Retinal pigment epithelial cell (primary cell): ENCODE measurements around the gene TRIM52.

Experiments used
- DNase-seq: peaks from one replicate; pipeline ENCODE4 v3.0.0-alpha.2; 2010; ENCODE audit warnings: low read depth
- H3K4me3 ChIP-seq: 2 replicates; pipeline ENCODE4 v1.5.1; 2011; ENCODE audit warnings: mild to moderate bottlenecking, low read length, control low read depth, moderate library complexity
- TF ChIP-seq, protein P1 (sequence below): conservative IDR thresholded peaks from 2 replicates; pipeline ENCODE4 v1.5.1; 2011; ENCODE audit warnings: low read depth, low read length, control low read depth, inconsistent platforms

TRIM52 gene

DNA sequence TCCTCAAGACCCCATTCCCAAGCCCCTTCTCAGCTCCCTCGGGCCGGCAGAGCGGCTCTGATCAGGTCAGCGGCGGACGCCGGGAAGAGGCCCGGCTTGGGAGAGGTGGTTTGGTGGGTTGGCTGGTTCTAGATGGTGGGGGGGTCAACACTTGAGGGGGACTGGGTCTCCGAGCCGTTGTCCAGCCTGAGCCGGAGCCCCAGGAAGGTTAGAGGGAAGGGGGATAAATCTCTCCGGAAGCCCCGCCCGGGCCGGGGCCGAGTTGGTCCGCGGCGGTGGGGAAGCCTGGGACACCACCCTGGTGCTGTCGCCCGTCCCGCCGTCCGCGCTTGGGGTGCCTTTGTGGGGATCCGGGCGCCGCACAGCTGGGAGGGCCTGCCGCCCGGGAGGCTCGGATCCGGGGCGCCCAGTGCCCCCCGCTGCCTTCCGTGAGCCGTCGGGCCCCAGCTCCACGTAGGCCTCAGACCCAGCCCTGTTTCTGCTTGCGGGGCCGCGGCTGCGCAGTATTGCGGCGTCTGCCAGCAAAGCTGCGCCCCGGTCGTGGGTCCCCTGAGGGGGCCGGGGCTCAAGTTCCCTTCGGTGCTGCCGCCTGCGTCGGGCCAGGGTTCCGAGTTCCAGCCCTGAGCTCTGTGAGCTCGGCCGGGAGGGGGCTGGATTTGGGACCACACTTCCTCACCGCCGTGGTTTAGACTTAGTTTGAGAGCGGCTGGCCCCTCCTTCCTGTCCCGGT is 542 bp upstream of the TRIM52 start:
- H3K4me3 ChIP-seq: peak overlapping the region; percentile 96
- TF ChIP-seq, protein P1, sequence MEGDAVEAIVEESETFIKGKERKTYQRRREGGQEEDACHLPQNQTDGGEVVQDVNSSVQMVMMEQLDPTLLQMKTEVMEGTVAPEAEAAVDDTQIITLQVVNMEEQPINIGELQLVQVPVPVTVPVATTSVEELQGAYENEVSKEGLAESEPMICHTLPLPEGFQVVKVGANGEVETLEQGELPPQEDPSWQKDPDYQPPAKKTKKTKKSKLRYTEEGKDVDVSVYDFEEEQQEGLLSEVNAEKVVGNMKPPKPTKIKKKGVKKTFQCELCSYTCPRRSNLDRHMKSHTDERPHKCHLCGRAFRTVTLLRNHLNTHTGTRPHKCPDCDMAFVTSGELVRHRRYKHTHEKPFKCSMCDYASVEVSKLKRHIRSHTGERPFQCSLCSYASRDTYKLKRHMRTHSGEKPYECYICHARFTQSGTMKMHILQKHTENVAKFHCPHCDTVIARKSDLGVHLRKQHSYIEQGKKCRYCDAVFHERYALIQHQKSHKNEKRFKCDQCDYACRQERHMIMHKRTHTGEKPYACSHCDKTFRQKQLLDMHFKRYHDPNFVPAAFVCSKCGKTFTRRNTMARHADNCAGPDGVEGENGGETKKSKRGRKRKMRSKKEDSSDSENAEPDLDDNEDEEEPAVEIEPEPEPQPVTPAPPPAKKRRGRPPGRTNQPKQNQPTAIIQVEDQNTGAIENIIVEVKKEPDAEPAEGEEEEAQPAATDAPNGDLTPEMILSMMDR: no peak
- DNase-seq: no peak

DNA sequence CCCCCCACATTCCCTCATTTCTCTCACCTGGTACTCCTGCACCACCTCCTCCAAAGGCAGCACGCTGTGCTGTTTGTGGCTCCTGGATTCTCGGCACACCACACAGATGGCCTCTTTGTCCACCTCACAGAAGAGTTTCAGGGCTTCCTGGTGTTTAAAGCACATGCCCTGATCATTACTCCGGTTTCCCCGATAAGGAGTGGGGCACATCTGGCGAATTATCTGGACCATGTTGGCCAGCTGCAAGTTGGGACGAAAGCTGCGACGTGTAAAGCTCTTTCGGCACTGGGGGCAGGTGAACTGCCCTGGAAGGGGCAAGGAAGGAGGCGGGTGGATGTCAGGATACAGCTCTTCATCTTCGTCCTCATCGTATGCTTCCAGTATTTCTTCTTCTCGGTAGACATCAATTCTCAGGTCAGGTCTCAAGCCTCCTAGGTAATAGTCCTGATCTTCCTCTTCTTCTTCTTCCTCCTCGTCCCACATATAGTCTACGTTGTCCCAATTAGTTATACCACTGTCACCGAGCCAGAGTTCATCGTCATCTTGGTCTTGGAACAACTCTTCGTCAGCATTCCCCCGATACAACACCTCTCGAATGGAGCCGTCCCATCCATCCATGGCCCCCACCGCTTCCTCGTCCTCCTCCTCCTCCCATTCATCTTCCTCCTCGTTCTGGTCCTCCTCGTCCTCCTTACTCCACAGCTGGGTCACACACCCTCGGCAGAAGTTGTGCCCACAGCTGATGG is 796 bp downstream of the TRIM52 start:
- peak overlapping the region; percentile 96 for H3K4me3 ChIP-seq
- no peak for DNase-seq
- TF ChIP-seq, protein P1: no peak

DNA sequence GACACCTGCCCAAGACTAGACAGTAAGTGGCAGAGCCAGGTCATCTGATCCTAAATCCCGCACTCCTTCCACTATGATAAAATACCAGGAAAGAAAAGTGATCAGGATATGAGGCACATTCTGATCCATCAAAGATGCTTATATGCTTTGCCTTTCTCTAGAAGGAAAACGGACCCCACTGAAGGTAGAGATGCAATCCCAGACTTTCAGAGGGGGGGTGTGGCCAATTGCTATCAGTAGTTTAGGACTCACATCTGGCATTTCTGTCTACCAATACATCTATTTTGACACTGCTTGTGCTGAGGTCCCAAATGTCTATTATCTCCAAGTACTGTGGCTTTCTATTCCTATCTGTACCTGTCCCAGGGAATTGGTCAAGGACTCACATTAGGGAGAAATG is 1.7 kb downstream of the TRIM52 start:
- TF ChIP-seq, protein P1: no peak

DNA sequence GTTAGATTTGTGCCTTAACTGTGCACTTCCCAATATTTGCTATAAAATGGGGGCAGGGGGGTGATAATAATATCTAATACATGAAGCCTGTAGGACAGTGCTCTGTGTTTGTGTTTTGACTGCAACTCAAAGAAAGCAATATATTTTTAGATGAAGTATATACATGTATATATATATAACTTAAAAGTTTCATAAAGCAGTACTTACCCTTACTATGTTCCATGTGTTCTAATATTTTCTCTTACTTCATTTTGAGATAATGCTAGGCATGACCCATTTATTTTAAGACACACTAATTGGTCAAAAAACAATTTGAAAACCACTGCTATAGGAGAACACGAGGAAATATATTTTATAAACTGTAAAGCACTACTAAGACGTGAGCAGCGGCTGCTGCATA is 2.4 kb downstream of the TRIM52 start:
- TF ChIP-seq, protein P1: no peak
- peak overlapping the region; percentile 96 for H3K4me3 ChIP-seq
- DNase-seq: no peak

More for the DNA sequence above, 1.7 kb downstream of the TRIM52 start:
- peak overlapping the region; percentile 96 for H3K4me3 ChIP-seq
- no peak for DNase-seq

DNA sequence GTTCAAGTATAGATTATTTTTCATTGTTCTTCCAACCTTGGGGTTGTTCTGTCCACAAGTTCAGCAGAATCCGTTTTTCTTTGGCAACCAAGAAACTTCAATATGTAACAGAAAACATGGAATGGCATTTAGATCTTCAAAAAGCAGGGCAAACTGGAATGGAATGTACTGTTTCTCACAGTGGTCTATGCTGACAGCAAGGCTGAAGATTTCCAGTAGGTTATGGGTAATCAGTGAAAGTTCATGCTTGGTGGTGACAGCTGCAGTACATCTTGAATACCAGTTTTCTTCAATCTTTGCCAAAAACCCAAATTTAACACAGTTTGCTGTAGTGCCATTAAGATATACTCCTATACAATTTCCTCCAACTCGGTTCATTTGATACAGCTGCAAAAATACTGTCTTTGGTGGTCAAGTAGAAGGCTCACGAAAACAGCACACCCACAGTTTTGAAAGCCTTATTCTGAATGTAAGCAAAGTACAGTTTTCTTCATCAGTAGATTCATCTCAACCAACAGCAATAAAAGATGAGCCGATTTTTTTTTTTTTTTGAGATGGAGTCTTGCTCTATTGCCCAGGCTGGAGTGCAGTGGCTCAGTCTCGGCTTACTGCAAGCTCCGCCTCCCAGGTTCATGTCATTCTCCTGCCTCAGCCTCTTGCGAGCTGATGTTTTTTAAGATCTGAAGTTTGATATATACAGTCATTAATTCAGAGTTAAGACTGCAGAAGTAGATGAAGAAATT is 4.9 kb downstream of the TRIM52 start:
- H3K4me3 ChIP-seq: no peak overlapping the region
- DNase-seq: no peak
- TF ChIP-seq, protein P1: no peak

DNA sequence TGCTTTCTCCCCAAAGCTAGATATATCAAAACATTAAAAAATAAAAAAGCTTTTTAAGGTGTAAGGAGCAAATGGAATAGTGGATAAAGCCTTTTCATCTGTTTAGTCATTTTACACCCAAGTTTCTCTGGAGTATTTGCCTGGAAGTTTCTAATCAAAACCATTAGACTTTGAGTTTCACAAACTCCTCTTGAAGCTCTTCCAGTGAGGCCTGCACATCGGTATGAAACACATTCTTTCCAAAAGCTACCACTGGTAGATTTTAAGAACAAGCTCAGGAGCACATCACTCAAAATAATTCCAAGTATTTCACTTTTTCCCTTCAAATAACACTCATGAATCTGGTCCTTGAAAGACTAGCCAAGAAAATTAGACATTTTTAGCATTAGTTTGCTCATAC is 5.7 kb downstream of the TRIM52 start:
- no peak for DNase-seq

More for the DNA sequence above, 5.7 kb downstream of the TRIM52 start:
- TF ChIP-seq, protein P1: no peak
- no peak overlapping the region for H3K4me3 ChIP-seq
